DND-41 (cell line): Measurements from ENCODE around the gene TCEA2.
"Not testable (repeated sequence)": the region's sequence is repeated elsewhere in the genome, so short reads cannot be mapped to it uniquely, and the experiment has no call there.

Source experiments
- CTCF ChIP-seq: IDR thresholded peaks from 2 replicates; pipeline ENCODE4 v1.5.1; 2012; ENCODE audit warnings: borderline replicate concordance, low read length, moderate library complexity, mild to moderate bottlenecking; ENCODE audit not compliant: poor library complexity, severe bottlenecking; ENCODE audit errors: extremely low read depth
- EZH2 ChIP-seq: IDR thresholded peaks from 3 replicates; pipeline ENCODE4 v1.6.1; 2012; ENCODE audit warnings: borderline replicate concordance, low read depth, mild to moderate bottlenecking, moderate library complexity, low read length, inconsistent platforms; ENCODE audit not compliant: severe bottlenecking

- TF ChIP-seq CTCF, EZH2: not testable (repeated sequence)
Measured at GRCh38 chr20:64087226-64087825, 24.3 kb downstream of the TCEA2 start.
